GM12891 (cell line): ENCODE results near the gene SLC7A11.
A peak's percentile ranks its signal among the peaks of the same experiment; 100 is the strongest.

Experiments
- DNase-seq: peaks from one replicate; pipeline ENCODE4 v3.0.0; 2011; ENCODE audit warnings: low spot score; ENCODE audit not compliant: insufficient read length
- FAIRE-seq: peaks from 2 replicates; lab custom pipeline; 2011; peaks lifted over from hg19 to GRCh38; lab: Jason Lieb, UNC
- PAX5 ChIP-seq: IDR thresholded peaks from 2 replicates; pipeline ENCODE4 v1.6.1; 2011; ENCODE audit warnings: low read length, moderate library complexity, mild to moderate bottlenecking; ENCODE audit not compliant: insufficient read depth, severe bottlenecking
- POLR2A ChIP-seq: IDR thresholded peaks from 2 replicates; pipeline ENCODE4 v1.6.1; 2011; ENCODE audit warnings: low read depth, low read length, control low read depth
- POLR2AphosphoS5 ChIP-seq: IDR thresholded peaks from 2 replicates; pipeline ENCODE4 v1.6.1; 2011; ENCODE audit warnings: low read depth, low read length, control low read depth
- POU2F2 ChIP-seq: IDR thresholded peaks from 2 replicates; pipeline ENCODE4 v1.6.1; 2011; ENCODE audit warnings: low read depth, mild to moderate bottlenecking, control low read depth, low read length, moderate library complexity
- SPI1 ChIP-seq: IDR thresholded peaks from 2 replicates; pipeline ENCODE4 v1.6.1; 2011; ENCODE audit warnings: low read depth, low read length, control low read depth
- TAF1 ChIP-seq: IDR thresholded peaks from 2 replicates; pipeline ENCODE4 v1.6.1; 2011; ENCODE audit warnings: low read depth, low read length, control low read depth

SLC7A11 gene

GRCh38 chr4:138233313-138234034 lies 8.7 kb downstream of the SLC7A11 start:
- TF ChIP-seq POU2F2 (no peak), POLR2A (no peak), SPI1 (no peak), PAX5 (no peak), POLR2AphosphoS5 (no peak), TAF1 (no peak)
- no peak for DNase-seq
- FAIRE-seq, result no peak

- FAIRE-seq, result no peak
- TF ChIP-seq POU2F2 (no peak), SPI1 (no peak), POLR2AphosphoS5 (no peak), POLR2A (no peak), PAX5 (no peak), TAF1 (no peak)
- no peak for DNase-seq
Observed at GRCh38 chr4:138232364-138232763, 9.8 kb downstream of the SLC7A11 start.

DNA sequence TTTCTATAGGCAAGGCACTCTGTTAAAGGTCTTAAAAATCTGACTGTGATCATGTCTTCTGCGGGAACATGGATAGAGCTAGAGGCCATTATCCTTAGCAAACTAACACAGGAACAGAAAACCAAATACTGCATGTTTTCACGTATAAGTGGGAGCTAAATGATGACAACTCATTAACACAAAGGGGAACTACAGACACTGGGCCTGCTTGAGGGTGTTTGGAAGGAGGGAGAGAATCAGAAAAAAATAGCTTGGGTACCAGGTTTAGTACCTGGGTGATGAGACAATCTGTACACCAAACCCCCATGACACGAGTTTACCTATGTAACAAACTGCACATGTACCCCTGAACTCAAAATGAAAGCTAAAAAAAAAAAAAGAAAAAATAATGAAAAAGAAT lies 12.1 kb downstream of the SLC7A11 start:
- TF ChIP-seq PAX5 (no peak), POLR2A (no peak), POU2F2 (no peak), SPI1 (no peak), POLR2AphosphoS5 (no peak), TAF1 (no peak)
- no peak for FAIRE-seq
- no peak for DNase-seq

DNA sequence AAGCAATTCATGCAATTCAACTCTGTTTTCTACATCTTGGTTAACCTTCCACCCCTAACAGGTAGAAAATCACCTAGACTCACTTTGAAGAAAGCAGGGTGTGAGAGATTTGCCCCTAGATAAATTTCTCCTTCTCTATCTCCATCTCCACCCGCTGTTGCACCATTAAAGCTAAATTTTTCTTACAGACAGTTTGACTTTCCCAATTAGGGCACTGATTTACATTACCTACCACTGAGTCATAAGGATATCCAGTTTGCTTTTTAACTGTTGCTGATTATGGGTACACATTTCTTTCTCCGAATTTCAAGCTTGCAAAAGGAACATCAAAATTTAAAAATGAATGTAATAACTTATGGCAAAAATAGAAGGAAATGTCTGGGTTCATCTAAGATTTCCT lies 13.0 kb downstream of the SLC7A11 start:
- DNase-seq (no peak), FAIRE-seq (no peak)
- TF ChIP-seq POLR2AphosphoS5 (no peak), PAX5 (no peak), POLR2A (no peak), POU2F2 (no peak), SPI1 (no peak), TAF1 (no peak)

GRCh38 chr4:138226351-138226750 lies 15.8 kb downstream of the SLC7A11 start:
- FAIRE-seq (no peak), DNase-seq (no peak)
- TF ChIP-seq POLR2AphosphoS5 (no peak), POLR2A (no peak), POU2F2 (no peak)

- FAIRE-seq, result no peak
- TF ChIP-seq POLR2A (no peak), SPI1 (no peak), POLR2AphosphoS5 (no peak), TAF1 (no peak), POU2F2 (no peak), PAX5 (no peak)
- DNase-seq, result no peak
Observed at GRCh38 chr4:138225477-138225876, 16.7 kb downstream of the SLC7A11 start.

GRCh38 chr4:138224614-138225013 lies 17.5 kb downstream of the SLC7A11 start:
- FAIRE-seq, result no peak
- DNase-seq, result no peak
- TF ChIP-seq PAX5 (no peak), SPI1 (no peak), POU2F2 (no peak), POLR2AphosphoS5 (no peak), TAF1 (no peak), POLR2A (no peak)

DNA sequence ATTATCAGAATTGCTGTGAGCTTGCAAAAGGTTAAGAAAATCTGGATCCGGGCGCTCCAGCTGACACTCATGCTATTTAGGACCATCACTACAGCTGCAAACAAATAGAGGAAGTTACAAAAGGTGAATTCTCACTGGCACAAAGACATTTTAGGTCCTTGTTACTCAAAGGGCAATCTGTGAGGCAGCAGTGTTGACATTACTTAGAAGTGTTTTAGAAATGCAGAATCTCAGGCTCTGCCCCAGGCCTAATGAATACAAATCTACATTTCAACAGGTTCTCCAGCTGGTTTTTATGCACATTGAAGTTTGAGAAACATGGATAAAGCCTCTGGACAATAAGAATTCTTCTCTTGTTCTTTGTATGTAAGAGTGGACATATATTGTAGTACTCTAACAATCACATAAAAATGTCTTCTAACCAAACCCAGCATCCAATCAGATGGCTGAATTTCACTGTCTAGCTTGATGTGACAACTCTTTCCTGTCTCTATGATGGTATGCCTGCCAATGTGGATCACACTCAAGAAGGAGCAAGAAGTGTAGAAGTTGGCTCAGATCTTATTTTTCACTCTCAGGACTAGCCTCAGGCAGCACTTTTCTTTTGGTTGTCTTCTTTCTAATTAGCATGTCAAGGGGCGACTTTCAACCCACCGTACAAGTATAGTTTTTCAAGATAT lies 18.8 kb downstream of the SLC7A11 start:
- no peak for DNase-seq
- FAIRE-seq, result peak; percentile 38
- no peak for TF ChIP-seq SPI1

DNA sequence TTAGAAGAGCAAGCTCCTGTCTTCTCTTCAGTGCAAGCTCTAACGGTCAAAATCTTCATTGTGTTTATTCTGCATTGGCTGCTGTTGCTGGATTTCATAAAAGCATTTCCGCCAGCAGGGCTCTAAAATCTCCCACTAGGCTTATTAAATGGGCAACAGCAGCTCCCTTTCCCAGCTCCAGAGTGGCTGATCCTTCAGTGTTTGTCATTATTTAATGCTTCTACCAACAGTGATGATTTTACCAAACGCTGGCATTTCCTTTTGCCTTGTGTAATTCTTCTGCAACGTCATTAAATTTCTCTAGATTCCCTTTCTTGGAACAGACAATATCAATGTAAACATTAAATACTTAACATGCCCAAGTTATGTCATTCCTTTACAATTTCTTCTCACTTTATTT lies 20.1 kb downstream of the SLC7A11 start:
- TF ChIP-seq SPI1 (no peak), POLR2A (no peak), POU2F2 (no peak), TAF1 (no peak), PAX5 (no peak), POLR2AphosphoS5 (no peak)
- FAIRE-seq (no peak), DNase-seq (no peak)

GRCh38 chr4:138218976-138219375 lies 23.2 kb downstream of the SLC7A11 start:
- TF ChIP-seq POLR2A (no peak), SPI1 (no peak), PAX5 (no peak), POU2F2 (no peak), POLR2AphosphoS5 (no peak), TAF1 (no peak)
- no peak for DNase-seq
- no peak for FAIRE-seq
